ENCODE measurements around the gene ABI2. TPM values are rescaled to one million over a fixed set of nuclear protein-coding genes. Genes with fewer than 3 reads are reported as not detected.

ABI2 gene
- total and polyA plus RNA-seq, 2 donors from 2014 or later, result 26.7 to 66.6 TPM

- FAIRE-seq (no peak), DNase-seq (no peak)
- Histone ChIP-seq H3K4me3 (ENCODE audit: low read length in 3 of 3) (no peak overlapping the region), H3K27me3 (ENCODE audit: control insufficient read depth, insufficient read depth, low read length) (no peaks in the 10 kb centered on the region), H3K4me1 (ENCODE audit: control insufficient read depth in 2 of 3, insufficient read depth in 2 of 3, low read depth in 1 of 3, low read length in 3 of 3) (no peaks in the 10 kb centered on the region), H3K9me3 (ENCODE audit: control insufficient read depth in 2 of 3, insufficient read depth in 1 of 3, low read length in 3 of 3) (no peaks in the 10 kb centered on the region), H3K27ac (ENCODE audit: low read depth in 2 of 2, low read length in 2 of 2) (no peak overlapping the region), H3K9ac (ENCODE audit: low read length in 3 of 3) (no peak overlapping the region), H3K36me3 (ENCODE audit: control insufficient read depth in 2 of 3, insufficient read depth in 3 of 3, low read length in 3 of 3) (peaks cover 0 to 10% (median 0%) of the 10 kb centered on the region in 3 donors)
- intact Hi-C loops (cut with DNase I), result no loop called here
- no peak for TF ChIP-seq CTCF (IDR thresholded peaks at IDR 0.05; ENCODE audit: borderline replicate concordance, extremely low read depth, insufficient read depth)
These were observed 133.6 kb downstream of the ABI2 start for GRCh38 chr2:203461746-203462145.

- no peak overlapping the region for H3K27ac ChIP-seq (ENCODE audit: low read depth in 2 of 2, low read length in 2 of 2)
- FAIRE-seq (no peak), DNase-seq (no peak)
- intact Hi-C loops (cut with DNase I), result no loop called here
- H3K27me3 ChIP-seq (ENCODE audit: control insufficient read depth, insufficient read depth, low read length), result no peaks in the 10 kb centered on the region
- peaks cover 0 to 8% (median 0%) of the 10 kb centered on the region in 3 donors for H3K36me3 ChIP-seq (ENCODE audit: control insufficient read depth in 2 of 3, insufficient read depth in 3 of 3, low read length in 3 of 3)
- no peaks in the 10 kb centered on the region for H3K9me3 ChIP-seq (ENCODE audit: control insufficient read depth in 2 of 3, insufficient read depth in 1 of 3, low read length in 3 of 3)
- no peak for TF ChIP-seq CTCF (IDR thresholded peaks at IDR 0.05; ENCODE audit: borderline replicate concordance, extremely low read depth, insufficient read depth)
- H3K4me3 ChIP-seq (ENCODE audit: low read length in 3 of 3), result no peak overlapping the region
- no peaks in the 10 kb centered on the region for H3K4me1 ChIP-seq (ENCODE audit: control insufficient read depth in 2 of 3, insufficient read depth in 2 of 3, low read depth in 1 of 3, low read length in 3 of 3)
- H3K9ac ChIP-seq (ENCODE audit: low read length in 3 of 3), result no peak overlapping the region
These were observed 134.1 kb downstream of the ABI2 start for GRCh38 chr2:203462308-203462707.

- Histone ChIP-seq H3K27me3 (ENCODE audit: control insufficient read depth, insufficient read depth, low read length) (no peaks in the 10 kb centered on the region), H3K9ac (ENCODE audit: low read length in 3 of 3) (no peak overlapping the region), H3K36me3 (ENCODE audit: control insufficient read depth in 2 of 3, insufficient read depth in 3 of 3, low read length in 3 of 3) (peaks cover 0 to 3% (median 0%) of the 10 kb centered on the region in 3 donors), H3K9me3 (ENCODE audit: control insufficient read depth in 2 of 3, insufficient read depth in 1 of 3, low read length in 3 of 3) (no peaks in the 10 kb centered on the region), H3K4me1 (ENCODE audit: control insufficient read depth in 2 of 3, insufficient read depth in 2 of 3, low read depth in 1 of 3, low read length in 3 of 3) (no peaks in the 10 kb centered on the region), H3K27ac (ENCODE audit: low read depth in 2 of 2, low read length in 2 of 2) (no peak overlapping the region), H3K4me3 (ENCODE audit: low read length in 3 of 3) (no peak overlapping the region)
- intact Hi-C loops (cut with DNase I), result no loop called here
- DNase-seq (no peak), FAIRE-seq (no peak)
- no peak for TF ChIP-seq CTCF (IDR thresholded peaks at IDR 0.05; ENCODE audit: borderline replicate concordance, extremely low read depth, insufficient read depth)
These were observed 135.1 kb downstream of the ABI2 start for GRCh38 chr2:203463266-203463678.

GRCh38 chr2:203469546-203469945, 141.4 kb downstream of the ABI2 start:
- Histone ChIP-seq H3K4me3 (ENCODE audit: low read length in 3 of 3) (no peak overlapping the region), H3K9ac (ENCODE audit: low read length in 3 of 3) (no peak overlapping the region), H3K9me3 (ENCODE audit: control insufficient read depth in 2 of 3, insufficient read depth in 1 of 3, low read length in 3 of 3) (no peaks in the 10 kb centered on the region), H3K27me3 (ENCODE audit: control insufficient read depth, insufficient read depth, low read length) (no peaks in the 10 kb centered on the region), H3K36me3 (ENCODE audit: control insufficient read depth in 2 of 3, insufficient read depth in 3 of 3, low read length in 3 of 3) (no peaks in the 10 kb centered on the region), H3K27ac (ENCODE audit: low read depth in 2 of 2, low read length in 2 of 2) (no peak overlapping the region), H3K4me1 (ENCODE audit: control insufficient read depth in 2 of 3, insufficient read depth in 2 of 3, low read depth in 1 of 3, low read length in 3 of 3) (peaks cover 0 to 16% (median 0%) of the 10 kb centered on the region in 3 donors)
- FAIRE-seq, result peak; percentile 89
- intact Hi-C loops (cut with DNase I), result no loop called here
- peak in 1 of 5 donors; percentile 36 for DNase-seq
- no peak for TF ChIP-seq CTCF (IDR thresholded peaks at IDR 0.05; ENCODE audit: borderline replicate concordance, extremely low read depth, insufficient read depth)

Data from kidney (tissue), 14 donors.